Measurements from ENCODE around the gene EPX. TPM values are rescaled to one million over a fixed set of nuclear protein-coding genes. Genes with fewer than 3 reads are reported as not detected.

The EPX gene
- total and polyA plus RNA-seq, 2 donors (not counting 1 experiment from before 2014, with no cell fraction given) = not detected

GRCh38 chr17:58244963-58245362, 52.4 kb downstream of the EPX start:
- no peak overlapping the region for H3K9ac ChIP-seq (ENCODE audit: insufficient read depth, low read length)
- no peak for DNase-seq (ENCODE audit: low read depth in 2 of 2)
- peaks cover 20% of the 10 kb centered on the region for H3K27me3 ChIP-seq (ENCODE audit: control insufficient read depth, insufficient read depth, low read length)
- no peaks in the 10 kb centered on the region for H3K9me3 ChIP-seq (ENCODE audit: control insufficient read depth, insufficient read depth, low read depth, low read length)
- no peak overlapping the region for H2AFZ ChIP-seq (ENCODE audit: low read length)
- no peaks in the 10 kb centered on the region for H4K20me1 ChIP-seq (ENCODE audit: control insufficient read depth, extremely low read depth, insufficient read depth, low read length)
- no peaks in the 10 kb centered on the region for H3K79me2 ChIP-seq (ENCODE audit: control insufficient read depth, insufficient read depth, low read length)
- no peaks in the 10 kb centered on the region for H3K36me3 ChIP-seq (ENCODE audit: control insufficient read depth, insufficient read depth, low read length)
- no peak overlapping the region for H3K4me2 ChIP-seq (ENCODE audit: extremely low read depth, insufficient read depth, low read length)
- TF ChIP-seq CTCF (conservative IDR thresholded peaks at IDR 0.05 in 1 of 2, IDR thresholded peaks at IDR 0.05 in 1 of 2; ENCODE audit: low read depth in 1 of 2, low read length in 2 of 2) = no peak
- TF ChIP-seq EZH2 (IDR thresholded peaks at IDR 0.05; ENCODE audit: low read length, missing control alignments) = no peak
- no peaks in the 10 kb centered on the region for H3K4me1 ChIP-seq (ENCODE audit: control insufficient read depth, extremely low read depth, insufficient read depth, low read length)
- H3K27ac ChIP-seq (ENCODE audit: insufficient read depth, low read length) = no peak overlapping the region
- H3K4me3 ChIP-seq (replicated peaks in 1 of 4; ENCODE audit: control extremely low read depth in 1 of 4, insufficient read depth in 1 of 4, low read depth in 3 of 4, low read length in 4 of 4) = no peak overlapping the region

GRCh38 chr17:58245428-58246103, 53.0 kb downstream of the EPX start:
- Histone ChIP-seq H3K4me3 (replicated peaks in 1 of 4; ENCODE audit: control extremely low read depth in 1 of 4, insufficient read depth in 1 of 4, low read depth in 3 of 4, low read length in 4 of 4) (no peak overlapping the region), H3K9me3 (ENCODE audit: control insufficient read depth, insufficient read depth, low read depth, low read length) (no peaks in the 10 kb centered on the region), H3K27ac (ENCODE audit: insufficient read depth, low read length) (no peak overlapping the region), H3K36me3 (ENCODE audit: control insufficient read depth, insufficient read depth, low read length) (no peaks in the 10 kb centered on the region), H3K9ac (ENCODE audit: insufficient read depth, low read length) (no peak overlapping the region), H3K27me3 (ENCODE audit: control insufficient read depth, insufficient read depth, low read length) (peaks cover 24% of the 10 kb centered on the region), H3K79me2 (ENCODE audit: control insufficient read depth, insufficient read depth, low read length) (no peaks in the 10 kb centered on the region), H3K4me2 (ENCODE audit: extremely low read depth, insufficient read depth, low read length) (no peak overlapping the region), H2AFZ (ENCODE audit: low read length) (no peak overlapping the region), H4K20me1 (ENCODE audit: control insufficient read depth, extremely low read depth, insufficient read depth, low read length) (no peaks in the 10 kb centered on the region), H3K4me1 (ENCODE audit: control insufficient read depth, extremely low read depth, insufficient read depth, low read length) (no peaks in the 10 kb centered on the region)
- no peak for DNase-seq (ENCODE audit: low read depth in 2 of 2)
- TF ChIP-seq CTCF (conservative IDR thresholded peaks at IDR 0.05 in 1 of 2, IDR thresholded peaks at IDR 0.05 in 1 of 2; ENCODE audit: low read depth in 1 of 2, low read length in 2 of 2) = no peak
- TF ChIP-seq EZH2 (IDR thresholded peaks at IDR 0.05; ENCODE audit: low read length, missing control alignments) = no peak

- H3K4me2 ChIP-seq (ENCODE audit: extremely low read depth, insufficient read depth, low read length) = no peak overlapping the region
- peaks cover 24% of the 10 kb centered on the region for H3K27me3 ChIP-seq (ENCODE audit: control insufficient read depth, insufficient read depth, low read length)
These were observed 53.7 kb downstream of the EPX start for GRCh38 chr17:58246104-58246740.

More at GRCh38 chr17:58246104-58246740, 53.7 kb downstream of the EPX start:
- Histone ChIP-seq H3K79me2 (ENCODE audit: control insufficient read depth, insufficient read depth, low read length) (no peaks in the 10 kb centered on the region), H3K27ac (ENCODE audit: insufficient read depth, low read length) (no peak overlapping the region), H3K36me3 (ENCODE audit: control insufficient read depth, insufficient read depth, low read length) (no peaks in the 10 kb centered on the region), H2AFZ (ENCODE audit: low read length) (no peak overlapping the region), H3K9ac (ENCODE audit: insufficient read depth, low read length) (no peak overlapping the region), H4K20me1 (ENCODE audit: control insufficient read depth, extremely low read depth, insufficient read depth, low read length) (no peaks in the 10 kb centered on the region), H3K4me1 (ENCODE audit: control insufficient read depth, extremely low read depth, insufficient read depth, low read length) (no peaks in the 10 kb centered on the region), H3K4me3 (replicated peaks in 1 of 4; ENCODE audit: control extremely low read depth in 1 of 4, insufficient read depth in 1 of 4, low read depth in 3 of 4, low read length in 4 of 4) (no peak overlapping the region), H3K9me3 (ENCODE audit: control insufficient read depth, insufficient read depth, low read depth, low read length) (no peaks in the 10 kb centered on the region)
- no peak for DNase-seq (ENCODE audit: low read depth in 2 of 2)
- TF ChIP-seq CTCF (conservative IDR thresholded peaks at IDR 0.05 in 1 of 2, IDR thresholded peaks at IDR 0.05 in 1 of 2; ENCODE audit: low read depth in 1 of 2, low read length in 2 of 2) (no peak), EZH2 (IDR thresholded peaks at IDR 0.05; ENCODE audit: low read length, missing control alignments) (no peak)
